ENCODE data around the gene SMAGP.
"Not testable (repeated sequence)": the region's sequence is repeated elsewhere in the genome, so short reads cannot be mapped to it uniquely, and the experiment has no call there.

Gene SMAGP, protein sequence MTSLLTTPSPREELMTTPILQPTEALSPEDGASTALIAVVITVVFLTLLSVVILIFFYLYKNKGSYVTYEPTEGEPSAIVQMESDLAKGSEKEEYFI

DNA sequence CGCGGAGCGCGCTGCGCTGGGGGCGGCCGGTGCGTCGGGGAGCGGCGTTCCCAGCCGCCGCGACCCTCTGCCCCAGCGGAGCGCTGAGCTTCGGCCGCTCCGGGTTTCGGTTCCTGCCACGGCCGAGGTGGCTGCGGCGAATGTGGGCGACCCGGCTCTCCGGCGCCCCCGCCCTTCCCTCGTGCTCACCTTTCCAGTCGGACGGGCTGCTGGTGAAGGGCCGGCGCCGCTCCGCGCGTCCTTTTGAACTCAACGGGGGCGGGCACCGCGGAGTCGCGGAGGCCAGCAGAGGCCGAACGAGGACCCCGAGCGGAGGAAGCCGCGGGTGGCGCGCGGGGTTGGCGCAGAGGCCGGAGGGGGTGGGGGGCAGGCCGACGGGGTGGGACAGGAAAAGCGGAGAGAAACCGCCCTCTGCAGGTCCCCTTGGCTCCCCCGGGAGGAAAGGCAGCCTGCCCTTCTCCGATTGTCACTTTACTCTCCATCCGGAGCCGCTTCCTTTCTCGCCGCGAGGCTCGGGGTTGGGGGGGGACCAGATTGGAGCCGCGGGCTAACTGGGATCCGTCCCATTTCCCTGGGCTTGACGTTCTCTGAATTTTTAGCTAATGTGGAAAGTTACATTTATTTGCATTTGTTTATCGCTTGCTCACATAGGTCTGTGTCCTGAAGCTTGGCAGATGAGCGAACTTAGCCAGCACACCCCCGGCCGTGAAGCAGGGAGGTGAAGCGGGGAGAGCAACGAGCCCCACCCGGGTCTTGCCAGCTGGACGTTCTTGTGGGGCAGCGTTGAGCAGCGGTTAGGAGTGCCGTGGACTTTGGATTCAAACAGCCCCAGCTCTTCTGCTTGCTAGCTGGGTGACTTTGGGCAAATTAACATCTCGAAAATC lies at the start of gene SMAGP:
Gene SMAGP, minus strand, starts transcription at position 349 of the 884 bp plus-strand sequence. CDS start 1,137 bp downstream, outside the sequence.
- peak; percentile 49 for DNase-seq

DNA sequence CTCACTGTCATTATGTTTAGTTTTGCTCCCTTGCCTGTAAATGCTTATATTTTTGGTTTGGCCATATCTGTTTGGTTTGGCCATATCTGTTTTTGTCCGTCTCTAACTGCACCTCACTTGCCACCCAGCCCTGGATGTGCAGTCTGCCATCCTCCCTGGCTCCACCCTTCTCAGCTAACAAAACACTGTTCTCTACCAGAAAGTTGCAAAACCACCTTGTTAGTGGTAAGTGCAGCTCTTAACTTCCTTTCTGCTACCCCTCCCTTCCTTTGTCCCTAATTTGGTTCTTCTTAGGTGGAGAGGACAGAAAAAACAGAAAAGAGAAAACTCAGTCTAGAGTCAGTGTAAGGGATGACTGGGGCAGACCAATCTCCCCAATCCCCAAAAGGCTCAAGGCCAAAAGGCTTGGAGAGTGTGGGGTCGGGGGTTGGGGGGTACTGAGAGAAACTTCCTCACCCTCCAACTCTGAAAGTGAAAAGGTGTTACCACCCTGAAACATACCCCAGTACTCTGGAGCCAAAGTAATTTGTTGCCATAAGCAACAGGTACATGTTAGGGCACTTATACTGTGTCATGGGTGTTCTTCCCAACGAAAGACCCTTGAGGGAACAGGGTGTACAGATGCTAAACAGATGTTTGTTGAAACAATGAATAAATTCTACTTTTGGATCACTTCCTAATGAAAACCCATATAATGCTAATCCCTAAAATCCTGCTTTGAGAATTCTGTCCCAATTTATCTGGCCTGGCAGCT lies 48.8 kb upstream of the SMAGP start:
- DNase-seq, result no peak

DNA sequence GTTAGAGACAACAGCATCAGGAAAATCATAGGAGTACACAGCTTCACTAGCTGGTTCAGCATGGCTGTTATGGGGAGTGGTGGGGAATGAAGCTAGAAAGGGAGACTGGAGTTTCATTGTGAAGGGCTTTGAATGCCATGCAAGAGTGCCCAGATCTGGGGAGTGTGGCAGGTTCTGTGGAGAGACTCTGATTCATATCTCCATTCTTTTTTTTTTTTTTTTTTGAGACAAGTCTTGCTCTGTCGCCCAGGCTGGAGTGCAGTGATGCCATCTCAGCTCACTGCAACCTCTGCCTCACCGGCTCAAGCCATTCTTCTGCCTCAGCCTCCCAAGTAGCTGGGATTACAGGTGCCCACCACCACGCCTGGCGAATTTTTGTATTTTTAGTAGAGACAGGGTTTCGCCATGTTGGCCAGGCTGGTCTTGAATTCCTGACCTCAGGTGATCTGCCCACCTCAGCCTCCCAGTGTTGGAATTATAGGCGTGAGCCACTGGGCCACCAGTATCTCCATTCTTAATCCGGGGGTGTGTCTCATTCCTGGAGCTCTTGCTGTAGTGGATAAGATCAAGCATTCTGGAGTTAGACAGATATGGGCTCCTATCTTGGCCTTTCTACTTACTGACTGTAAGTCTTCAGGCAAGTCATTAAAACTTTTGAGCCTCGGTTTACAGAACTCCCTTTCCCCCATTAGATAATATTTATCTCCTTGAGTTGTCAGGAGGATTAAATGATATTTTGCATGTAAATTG lies 48.0 kb upstream of the SMAGP start:
- not testable (repeated sequence) for DNase-seq

- no peak for DNase-seq
Measured at GRCh38 chr12:51311389-51311788, 41.2 kb upstream of the SMAGP start.

GRCh38 chr12:51307655-51308593 lies 37.7 kb upstream of the SMAGP start:
- no peak for DNase-seq

- DNase-seq, result no peak
Measured at GRCh38 chr12:51306507-51306906, 36.3 kb upstream of the SMAGP start.

GRCh38 chr12:51300768-51301167 lies 30.6 kb upstream of the SMAGP start:
- not testable (repeated sequence) for DNase-seq

- no peak for DNase-seq
Measured at GRCh38 chr12:51295651-51296050, 25.4 kb upstream of the SMAGP start.

GRCh38 chr12:51294097-51294496 lies 23.9 kb upstream of the SMAGP start:
- DNase-seq, result not testable (repeated sequence)

- DNase-seq, result no peak
Measured at GRCh38 chr12:51293696-51294095, 23.5 kb upstream of the SMAGP start.

DNA sequence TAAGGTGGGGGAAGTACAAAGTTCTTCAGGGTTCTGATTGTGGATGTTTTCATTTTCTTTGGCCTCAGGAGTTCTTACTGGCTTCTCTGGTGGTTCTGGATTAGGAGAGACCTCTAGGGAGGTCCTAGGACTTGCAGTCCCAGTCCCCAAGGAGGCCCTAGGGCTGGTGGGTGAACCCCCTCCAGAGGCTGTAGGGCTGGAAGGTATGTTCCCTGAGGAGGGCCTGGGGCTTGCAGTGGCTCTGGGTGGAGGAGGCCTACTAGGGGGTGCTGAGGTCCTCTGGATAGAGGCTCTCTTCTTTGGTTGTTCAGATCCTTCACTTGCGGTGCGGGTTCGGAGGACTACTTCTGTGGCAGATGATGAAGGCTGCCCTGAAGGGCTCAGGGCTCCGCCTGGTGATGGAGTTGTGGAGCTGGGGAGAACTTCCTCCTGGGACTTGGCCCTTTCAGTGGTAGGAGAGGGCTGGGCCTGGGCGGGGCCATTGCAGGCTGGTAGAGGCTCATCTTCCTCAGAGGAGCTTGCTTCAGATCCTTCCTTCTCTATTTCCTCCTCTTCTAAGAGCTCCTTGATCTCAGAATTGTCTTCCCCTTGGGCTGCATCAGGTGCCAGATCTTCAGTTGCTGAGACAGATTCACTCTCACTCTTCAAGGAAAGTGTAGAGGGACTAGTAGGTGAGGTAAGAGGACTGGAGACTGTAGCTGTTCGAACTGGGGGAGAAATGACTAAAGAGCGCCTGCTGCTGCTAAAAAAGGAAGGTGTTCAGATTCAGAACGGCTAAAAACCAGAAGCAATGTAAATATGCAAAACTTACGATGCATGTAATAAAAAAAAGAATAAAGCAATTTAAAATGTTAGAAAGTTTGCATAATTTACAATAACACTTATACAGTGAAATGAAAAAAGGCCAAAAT lies 21.6 kb upstream of the SMAGP start:
- DNase-seq, result not testable (repeated sequence)

GRCh38 chr12:51285843-51286242 lies 15.6 kb upstream of the SMAGP start:
- DNase-seq, result no peak

DNA sequence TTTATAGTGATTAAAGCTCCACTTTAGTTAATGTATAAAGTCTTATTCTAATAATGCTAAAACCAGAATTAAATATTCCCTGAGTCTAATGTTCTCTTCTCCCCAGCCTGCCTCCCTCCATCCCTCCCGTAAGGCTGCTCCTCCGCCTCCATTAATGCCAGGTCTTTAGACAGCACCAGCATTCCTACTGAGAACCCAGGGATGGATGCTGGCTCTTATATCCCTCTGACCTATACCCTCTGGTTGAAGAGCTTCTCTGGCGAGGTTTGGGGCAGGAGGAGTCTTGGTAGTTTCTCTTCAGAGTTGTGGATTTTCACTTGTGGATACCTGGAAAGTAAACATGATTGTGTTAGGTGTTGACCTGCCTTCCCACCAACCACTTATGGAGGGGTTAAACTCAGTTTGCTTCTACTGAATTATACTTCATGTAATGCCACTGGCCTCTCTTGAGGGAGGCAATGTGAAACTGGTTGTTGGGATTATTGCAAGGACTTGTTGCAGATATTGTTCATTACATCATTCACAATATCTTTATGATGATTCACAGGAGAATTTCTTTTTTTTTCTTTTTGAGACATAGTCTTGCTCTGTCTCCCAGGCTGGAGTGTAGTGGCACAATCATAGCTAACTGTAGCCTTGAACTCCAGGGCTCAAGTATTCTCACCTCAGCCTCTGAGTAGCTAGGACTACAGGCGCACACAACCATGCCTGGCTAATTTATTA lies 11.1 kb upstream of the SMAGP start:
- no peak for DNase-seq

GRCh38 chr12:51275088-51275487 lies 4.9 kb upstream of the SMAGP start:
- no peak for DNase-seq

DNA sequence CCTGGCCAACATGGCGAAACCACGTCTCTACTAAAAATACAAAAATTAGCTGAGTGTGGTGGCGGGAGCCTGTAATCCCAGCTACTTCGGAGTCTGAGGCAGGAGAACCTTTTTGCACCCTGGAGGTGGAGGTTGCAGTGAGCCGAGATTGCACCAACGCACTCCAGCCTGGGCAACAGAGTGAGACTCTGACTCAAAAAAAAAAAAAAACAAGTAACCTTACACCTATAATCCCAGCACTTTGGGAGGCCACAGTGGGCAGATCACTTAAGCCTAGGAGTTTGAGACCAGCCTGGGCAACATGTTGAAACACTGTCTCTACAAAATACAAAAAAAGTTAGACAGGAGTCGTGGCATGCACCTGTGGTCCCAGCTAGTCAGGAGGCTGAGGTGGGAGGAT lies 2.6 kb upstream of the SMAGP start:
- not testable (repeated sequence) for DNase-seq

- no peak for DNase-seq
Measured at GRCh38 chr12:51270951-51271518, 820 bp upstream of the SMAGP start.

DNA sequence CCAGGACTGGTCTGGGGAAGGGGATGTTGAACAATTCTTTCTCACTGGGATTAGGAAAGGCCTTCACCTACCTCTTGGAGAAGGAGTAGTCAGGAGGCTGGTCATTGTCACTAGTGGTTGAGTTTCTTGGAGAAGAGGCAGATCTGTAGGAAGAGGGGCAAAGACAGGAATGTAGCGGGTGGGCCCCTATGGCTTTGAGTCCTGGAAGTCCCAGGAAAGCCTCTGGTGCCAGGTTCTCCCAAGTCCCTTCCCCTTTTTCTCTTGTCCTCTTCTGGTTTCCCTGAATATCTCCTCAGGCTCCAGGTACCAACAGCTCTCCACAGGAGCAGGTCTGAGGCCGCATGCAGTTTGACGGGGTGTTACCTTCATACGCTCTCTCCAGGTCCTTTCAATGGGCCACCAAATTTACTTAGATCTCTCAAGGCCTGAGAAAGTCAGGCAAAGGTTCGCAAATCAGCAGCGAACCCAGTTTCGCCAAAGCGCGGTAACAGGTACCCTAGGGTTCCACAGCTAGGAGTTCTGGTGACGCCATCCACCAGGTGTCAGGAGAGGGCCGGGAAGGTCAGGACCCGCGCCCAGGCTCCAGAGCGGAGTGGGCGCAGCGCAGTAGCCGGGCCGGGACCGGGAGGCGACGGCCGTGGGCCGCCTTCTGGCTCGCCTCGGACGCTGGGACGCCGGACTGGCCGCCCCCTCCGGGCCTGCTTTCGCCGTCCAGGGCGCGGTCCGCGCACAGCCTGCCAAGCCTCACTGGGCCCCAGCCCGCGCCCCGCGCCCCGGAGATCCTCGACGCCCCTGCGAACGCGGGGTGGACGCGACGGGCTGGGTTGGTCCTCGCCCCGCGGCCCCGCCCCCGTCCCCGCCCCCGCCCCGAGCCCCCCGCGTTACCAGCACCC lies 795 bp downstream of the SMAGP start:
- peak; percentile 62 for DNase-seq

DNA sequence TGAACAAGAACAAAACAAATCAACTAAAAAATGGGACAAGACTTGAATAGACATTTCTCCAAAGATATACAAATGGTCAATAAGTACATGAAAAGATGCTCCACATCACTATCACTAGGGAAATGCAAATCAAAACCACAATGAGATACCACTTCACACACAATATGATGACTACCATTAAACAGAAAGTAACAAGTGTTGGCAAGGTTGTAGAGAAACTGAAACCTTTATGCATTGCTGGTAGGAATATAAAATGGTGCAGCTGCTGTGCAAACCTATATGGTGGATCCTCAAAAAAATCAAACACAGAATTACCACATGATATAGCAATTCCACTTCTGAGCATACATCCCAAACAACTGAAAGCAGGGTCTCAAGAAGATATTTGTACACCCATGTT lies 5.2 kb downstream of the SMAGP start:
- DNase-seq, result no peak

DNA sequence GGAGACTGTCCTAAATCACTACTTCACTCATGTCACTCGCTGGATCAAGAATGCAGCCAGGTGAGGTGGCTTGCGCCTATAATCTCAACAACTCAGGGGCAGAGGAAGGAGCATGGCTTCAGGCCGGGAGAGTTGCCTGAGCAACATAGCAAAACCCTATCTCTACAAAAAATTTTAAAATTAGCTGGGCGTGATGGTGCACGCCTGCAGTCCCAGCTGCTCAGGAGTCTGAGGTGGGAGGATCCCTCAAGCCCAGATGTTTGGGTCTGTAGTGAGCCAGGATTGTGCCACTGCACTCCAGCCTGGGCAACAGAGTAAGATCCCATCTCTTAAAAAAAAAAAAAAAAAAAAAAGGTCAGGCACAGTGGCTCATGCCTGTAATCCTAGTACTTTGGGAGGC lies 5.9 kb downstream of the SMAGP start:
- no peak for DNase-seq

All from stimulated activated CD4-positive, alpha-beta T cell treated with anti-CD3 and anti-CD28 coated beads, Interleukin-4, amount 100 ng/mL, for 1 hour (primary cell).